H9 (cell line): ENCODE data around the gene ZNF407. TPM values are rescaled to one million over a fixed set of nuclear protein-coding genes. Genes with fewer than 3 reads are reported as not detected.

ENCODE experiments used
- DNase-seq: peaks from one replicate; pipeline ENCODE4 v3.0.0-alpha.2; 2017
- H2AFZ ChIP-seq: one replicate; pipeline ENCODE4 v1.6.1; 2013; ENCODE audit warnings: mild to moderate bottlenecking, low read length, control low read depth, moderate library complexity
- H2AK5ac ChIP-seq: 2 replicates; pipeline ENCODE4 v1.6.1; 2013; ENCODE audit warnings: low read length, control low read depth, mixed read lengths; ENCODE audit not compliant: insufficient read length
- H2BK120ac ChIP-seq: one replicate; pipeline ENCODE4 v1.6.1; 2013; ENCODE audit warnings: low read depth, mild to moderate bottlenecking, low read length, control low read depth, inconsistent platforms; ENCODE audit not compliant: poor library complexity, severe bottlenecking
- H2BK12ac ChIP-seq: 2 replicates; pipeline ENCODE4 v1.6.1; 2013; ENCODE audit warnings: low read length, control low read depth, mixed read lengths, low read depth; ENCODE audit not compliant: insufficient read length
- H2BK15ac ChIP-seq: 2 replicates; pipeline ENCODE4 v1.6.1; 2013; ENCODE audit warnings: low read depth, low read length, control low read depth
- H2BK20ac ChIP-seq: one replicate; pipeline ENCODE4 v1.6.1; 2013; ENCODE audit warnings: low read depth, mild to moderate bottlenecking, low read length, control low read depth, inconsistent platforms; ENCODE audit not compliant: poor library complexity, severe bottlenecking
- H2BK5ac ChIP-seq: 2 replicates; pipeline ENCODE4 v1.6.1; 2013; ENCODE audit warnings: low read length, control low read depth, mixed read lengths; ENCODE audit not compliant: insufficient read length
- H3K14ac ChIP-seq: 2 replicates; pipeline ENCODE4 v1.6.1; 2013; ENCODE audit warnings: low read length, control low read depth; ENCODE audit not compliant: insufficient read depth
- H3K18ac ChIP-seq: 2 replicates; pipeline ENCODE4 v1.6.1; 2013; ENCODE audit warnings: low read depth, mild to moderate bottlenecking, mixed read lengths, low read length, control low read depth; ENCODE audit not compliant: insufficient read length
- H3K23ac ChIP-seq: 2 replicates; pipeline ENCODE4 v1.6.1; 2013; ENCODE audit warnings: low read length, control low read depth, mixed read lengths, low read depth; ENCODE audit not compliant: insufficient read length
- H3K23me2 ChIP-seq: 2 replicates; pipeline ENCODE4 v1.6.1; 2013; ENCODE audit warnings: low read depth, mild to moderate bottlenecking, mixed read lengths, low read length, control low read depth; ENCODE audit not compliant: insufficient read length, poor library complexity, severe bottlenecking
- H3K27ac ChIP-seq: 2 replicates; pipeline ENCODE4 v1.5.1; 2013; ENCODE audit warnings: low read length, control low read depth, mixed read lengths, low read depth; ENCODE audit not compliant: insufficient read length
- H3K27me3 ChIP-seq: 2 replicates; pipeline ENCODE4 v1.6.1; 2013; ENCODE audit warnings: low read length, control low read depth, inconsistent platforms; ENCODE audit not compliant: insufficient read depth
- H3K4ac ChIP-seq: 2 replicates; pipeline ENCODE4 v1.6.1; 2013; ENCODE audit warnings: low read depth, mild to moderate bottlenecking, control low read depth, inconsistent platforms, low read length, moderate library complexity
- H3K4me1 ChIP-seq: 2 replicates; pipeline ENCODE4 v1.6.1; 2013; ENCODE audit warnings: low read length, control low read depth, inconsistent platforms; ENCODE audit not compliant: insufficient read depth
- H3K4me2 ChIP-seq: 2 replicates; pipeline ENCODE4 v1.6.1; 2013; ENCODE audit warnings: low read length, control low read depth, mixed read lengths; ENCODE audit not compliant: insufficient read length, insufficient read depth
- H3K56ac ChIP-seq: 2 replicates; pipeline ENCODE4 v1.6.1; 2013; ENCODE audit warnings: low read depth, mild to moderate bottlenecking, mixed read lengths, low read length, control low read depth; ENCODE audit not compliant: insufficient read length
- H3K79me1 ChIP-seq: 2 replicates; pipeline ENCODE4 v1.6.1; 2013; ENCODE audit warnings: low read depth, mild to moderate bottlenecking, moderate library complexity, low read length, control low read depth, inconsistent platforms; ENCODE audit not compliant: insufficient read depth, poor library complexity, severe bottlenecking
- H3K79me2 ChIP-seq: 2 replicates; pipeline ENCODE4 v1.6.1; 2013; ENCODE audit warnings: low read length, control low read depth, inconsistent platforms; ENCODE audit not compliant: insufficient read depth
- H3K9ac ChIP-seq: 2 replicates; pipeline ENCODE4 v1.6.1; 2013; ENCODE audit warnings: low read length, control low read depth, mixed read lengths; ENCODE audit not compliant: insufficient read length; ENCODE audit errors: extremely low read depth
- H3K9me3 ChIP-seq: one replicate; pipeline ENCODE4 v1.6.1; 2013; ENCODE audit warnings: low read depth, low read length, inconsistent platforms; ENCODE audit not compliant: control insufficient read depth
- H3T11ph ChIP-seq: one replicate; pipeline ENCODE4 v1.6.1; 2013; ENCODE audit warnings: mild to moderate bottlenecking, low read length, control low read depth, inconsistent platforms
- H4K20me1 ChIP-seq: one replicate; pipeline ENCODE4 v1.6.1; 2013; ENCODE audit not compliant: control insufficient read depth, insufficient read length, insufficient read depth
- H4K5ac ChIP-seq: 2 replicates; pipeline ENCODE4 v1.6.1; 2013; ENCODE audit warnings: low read depth, mild to moderate bottlenecking, mixed read lengths, low read length, control low read depth; ENCODE audit not compliant: insufficient read length
- H4K8ac ChIP-seq: replicated peaks from 2 replicates; pipeline ENCODE4 v1.6.1; 2013; ENCODE audit warnings: low read length, control low read depth, mixed read lengths, low read depth; ENCODE audit not compliant: insufficient read length
- H4K91ac ChIP-seq: 2 replicates; pipeline ENCODE4 v1.6.1; 2013; ENCODE audit warnings: low read depth, mild to moderate bottlenecking, moderate library complexity, mixed read lengths, low read length, control low read depth; ENCODE audit not compliant: insufficient read length
- H3K27ac Mint-ChIP-seq, 3 experiments: 2 replicates in 2 of 3; 3 replicates in 1 of 3; pipeline ENCODE4 v1.8.0; 2020 to 2021; ENCODE audit warnings: mixed read lengths in 3 of 3, mild to moderate bottlenecking in 1 of 3, moderate library complexity in 1 of 3
- H3K27me3 Mint-ChIP-seq: 2 replicates; pipeline ENCODE4 v1.8.0; 2021; ENCODE audit warnings: low read depth, mild to moderate bottlenecking, moderate library complexity, mixed read lengths
- H3K36me3 Mint-ChIP-seq, 3 experiments: 2 replicates in 2 of 3; 3 replicates in 1 of 3; pipeline ENCODE4 v1.8.0; 2020 to 2021; ENCODE audit warnings: low read depth in 3 of 3, mixed read lengths in 3 of 3; ENCODE audit not compliant: insufficient read depth in 1 of 3
- H3K4me1 Mint-ChIP-seq, 2 experiments: 2 replicates each; pipeline ENCODE4 v1.8.0; 2020; ENCODE audit warnings: mixed read lengths in 2 of 2
- H3K4me3 Mint-ChIP-seq, 2 experiments: 2 replicates in 1 of 2; 3 replicates in 1 of 2; pipeline ENCODE4 v1.8.0; 2020 to 2021; ENCODE audit warnings: mild to moderate bottlenecking in 2 of 2, mixed read lengths in 2 of 2, moderate library complexity in 1 of 2
- H3K9me3 Mint-ChIP-seq, 2 experiments: 2 replicates in 1 of 2; 3 replicates in 1 of 2; pipeline ENCODE4 v1.8.0; 2020; ENCODE audit warnings: mild to moderate bottlenecking in 2 of 2, mixed read lengths in 2 of 2, moderate library complexity in 1 of 2
- CTCF ChIP-seq: fragments of 200-600 bp; sonication (generic); conservative IDR thresholded peaks from 3 replicates; pipeline ENCODE4 v1.8.0; 2021; ENCODE audit warnings: antibody characterized with exemption, mild to moderate bottlenecking
- WGBS: extraction: QIAGEN DNeasy Blood & Tissue Kit; methylation state at CpG from one replicate; pipeline ENCODE4 v1.1.7; 2013; ENCODE audit warnings: missing lambda C conversion rate, low lambda C conversion rate, mixed read lengths; ENCODE audit not compliant: insufficient read length; ENCODE audit errors: extremely low coverage; 5-methylcytosine and 5-hydroxymethylcytosine counted together
- total RNA-seq: library from RNA; stranded (reverse); gene quantifications from 2 replicates; pipeline ENCODE4 v1.2.1, GENCODE V29; 2021

ZNF407 gene
- total RNA-seq, 1 experiment from 2014 or later, result 8.7 TPM

DNA sequence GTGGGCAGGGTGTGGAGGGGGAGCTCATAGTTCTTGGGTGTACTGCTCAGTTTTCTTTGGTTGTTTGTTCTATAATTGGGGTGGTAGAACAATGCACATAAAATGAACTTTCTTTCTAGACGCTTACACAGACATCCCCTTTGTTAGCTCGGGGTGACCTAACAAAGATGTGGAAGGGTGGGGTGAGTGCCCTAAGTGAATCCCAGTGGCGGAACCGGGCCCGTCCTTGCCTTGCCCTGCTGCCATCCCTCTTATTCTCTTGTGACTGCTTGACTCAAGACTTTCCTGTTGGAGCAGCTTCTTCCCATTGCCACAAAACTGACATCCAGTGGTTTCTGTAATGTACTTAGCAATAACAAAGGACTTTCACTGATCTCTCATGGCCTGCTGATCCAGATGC is 343.2 kb downstream of the ZNF407 start:
- WGBS, result no CpG with 5 or more reads among the region's 5 CpGs
- Histone ChIP-seq H3K23me2 (no peaks in the 10 kb centered on the region), H2AK5ac (no peak overlapping the region), H3K27me3 (no peaks in the 10 kb centered on the region), H3K27ac (no peak overlapping the region), H4K91ac (no peak overlapping the region), H2BK120ac (no peak overlapping the region), H4K5ac (no peak overlapping the region), H3K4me1 (no peaks in the 10 kb centered on the region; the same call in 1 of the 2 replicates), H2BK12ac (no peak overlapping the region), H2BK15ac (no peak overlapping the region), H3K56ac (no peak overlapping the region), H3K79me2 (no peaks in the 10 kb centered on the region), H3K9me3 (no peaks in the 10 kb centered on the region), H4K20me1 (no peaks in the 10 kb centered on the region), H2AFZ (no peak overlapping the region), H3K18ac (no peak overlapping the region), H3K79me1 (no peaks in the 10 kb centered on the region), H3K4me2 (no peak overlapping the region), H3K14ac (no peak overlapping the region), H2BK20ac (no peak overlapping the region), H4K8ac (no peak overlapping the region), H3K9ac (no peak overlapping the region), H2BK5ac (no peak overlapping the region), H3K23ac (no peak overlapping the region), H3T11ph (no peak overlapping the region), H3K4ac (no peak overlapping the region)
- no peaks in the 10 kb centered on the region for H3K9me3 Mint-ChIP-seq
- TF ChIP-seq CTCF, result no peak
- H3K4me3 Mint-ChIP-seq, result no peak overlapping the region
- H3K27me3 Mint-ChIP-seq, result no peaks in the 10 kb centered on the region
- H3K27ac Mint-ChIP-seq, result no peak overlapping the region; a peak in 1 of 7 replicates
- no peaks in the 10 kb centered on the region for H3K36me3 Mint-ChIP-seq
- H3K4me1 Mint-ChIP-seq, result peaks cover 17 to 19% of the 10 kb centered on the region in 2 experiments
- no peak for DNase-seq
